IPS-NIHi11 (cell line): ENCODE results near the gene CCDC188.
"Not testable (repeated sequence)": the region's sequence is repeated elsewhere in the genome, so short reads cannot be mapped to it uniquely, and the experiment has no call there.

Experiments used
- DNase-seq: peaks from one replicate; pipeline ENCODE4 v3.0.0; 2012; ENCODE audit warnings: mixed read lengths, low spot score

Gene CCDC188

GRCh38 chr22:20169253-20169822 lies 18.5 kb upstream of the CCDC188 start:
- no peak for DNase-seq

- DNase-seq: no peak
These were observed 16.9 kb upstream of the CCDC188 start for GRCh38 chr22:20167643-20168322.

DNA sequence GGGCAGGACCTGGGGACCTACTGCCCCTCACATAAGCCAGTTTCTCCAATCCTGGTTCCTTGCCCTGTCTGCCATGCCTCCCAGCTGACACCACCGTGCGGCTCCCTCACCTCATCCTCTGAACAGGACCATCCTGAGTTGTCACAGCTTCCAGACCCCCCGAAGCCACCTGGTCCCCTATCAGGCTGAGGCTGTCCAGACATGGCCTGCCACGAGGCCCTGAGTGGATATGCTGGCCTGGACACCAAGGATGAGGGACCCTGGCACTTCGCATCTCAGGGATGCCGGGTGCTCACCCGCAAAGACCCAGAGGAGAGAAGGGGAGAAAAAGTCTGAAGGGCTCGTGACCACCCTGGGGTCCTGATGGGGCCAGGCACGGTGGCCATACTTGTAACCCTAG lies 15.8 kb upstream of the CCDC188 start:
- DNase-seq: no peak

DNA sequence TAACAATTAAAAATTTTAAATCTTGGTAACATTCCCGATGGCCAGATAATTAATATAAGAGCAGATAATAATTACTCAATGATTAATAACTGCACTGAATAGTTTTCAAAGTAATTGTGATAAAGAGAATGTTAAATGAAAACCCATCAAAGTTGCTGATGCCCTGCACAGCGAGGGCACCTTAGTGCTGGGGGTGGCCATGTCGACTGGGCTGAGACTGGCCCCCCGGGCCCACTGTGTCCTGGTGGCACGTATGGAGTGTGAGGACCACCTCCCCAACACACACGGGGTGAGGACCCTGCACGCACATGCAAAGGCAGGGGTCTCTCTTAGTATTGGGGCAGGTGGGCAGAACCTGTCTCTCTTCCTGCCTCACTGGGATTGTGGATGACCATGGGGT lies 15.1 kb upstream of the CCDC188 start:
- no peak for DNase-seq

- DNase-seq: no peak
These were observed 14.6 kb upstream of the CCDC188 start for GRCh38 chr22:20165421-20165820.

DNA sequence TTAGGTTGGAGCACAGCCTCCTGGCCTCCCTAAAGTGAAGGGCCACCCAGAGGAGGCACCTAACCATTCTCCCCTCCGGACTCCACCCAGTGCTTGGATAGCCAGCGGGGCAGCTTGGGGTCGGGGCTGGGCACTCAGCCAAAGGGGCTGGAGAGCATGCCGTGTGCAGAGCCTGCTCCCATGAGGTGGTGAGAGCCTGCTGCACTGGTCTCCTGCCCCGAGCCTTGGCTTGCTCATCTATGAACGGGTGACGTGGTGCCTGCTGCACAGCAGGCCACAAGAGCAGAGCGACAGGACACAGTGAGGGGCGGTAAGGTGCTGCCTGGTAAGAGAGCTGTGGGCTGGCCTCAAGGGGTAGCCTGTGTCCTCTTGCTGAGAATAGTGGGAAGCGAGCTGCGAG lies 14.0 kb upstream of the CCDC188 start:
- DNase-seq: no peak

- no peak for DNase-seq
These were observed 9.2 kb upstream of the CCDC188 start for GRCh38 chr22:20160041-20160440.

DNA sequence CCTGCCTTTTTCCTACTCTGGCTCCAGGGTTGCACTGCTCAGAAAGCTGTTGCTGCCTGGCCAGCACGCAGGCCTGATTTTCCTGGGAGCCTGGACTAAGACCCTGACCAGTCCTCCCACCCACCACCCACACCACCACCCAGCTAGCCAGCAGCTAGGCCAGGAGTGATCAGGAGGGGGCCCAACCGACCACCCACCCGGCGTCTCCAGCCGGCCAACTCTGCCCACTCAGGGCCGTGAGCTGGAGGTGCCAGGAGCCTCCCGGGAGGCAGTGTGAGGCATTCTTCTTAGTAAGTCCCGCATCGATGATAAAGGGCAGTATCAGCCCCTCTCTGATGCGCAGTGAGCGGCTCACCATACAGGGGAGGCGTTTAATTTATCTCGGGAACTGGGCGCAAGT lies 8.7 kb upstream of the CCDC188 start:
- DNase-seq: not testable (repeated sequence)

- peak; percentile 82 for DNase-seq
These were observed 8.2 kb upstream of the CCDC188 start for GRCh38 chr22:20159076-20159475.

GRCh38 chr22:20158391-20159036 lies 7.7 kb upstream of the CCDC188 start:
- DNase-seq: no peak

GRCh38 chr22:20157430-20158183 lies 6.8 kb upstream of the CCDC188 start:
- DNase-seq: no peak

DNA sequence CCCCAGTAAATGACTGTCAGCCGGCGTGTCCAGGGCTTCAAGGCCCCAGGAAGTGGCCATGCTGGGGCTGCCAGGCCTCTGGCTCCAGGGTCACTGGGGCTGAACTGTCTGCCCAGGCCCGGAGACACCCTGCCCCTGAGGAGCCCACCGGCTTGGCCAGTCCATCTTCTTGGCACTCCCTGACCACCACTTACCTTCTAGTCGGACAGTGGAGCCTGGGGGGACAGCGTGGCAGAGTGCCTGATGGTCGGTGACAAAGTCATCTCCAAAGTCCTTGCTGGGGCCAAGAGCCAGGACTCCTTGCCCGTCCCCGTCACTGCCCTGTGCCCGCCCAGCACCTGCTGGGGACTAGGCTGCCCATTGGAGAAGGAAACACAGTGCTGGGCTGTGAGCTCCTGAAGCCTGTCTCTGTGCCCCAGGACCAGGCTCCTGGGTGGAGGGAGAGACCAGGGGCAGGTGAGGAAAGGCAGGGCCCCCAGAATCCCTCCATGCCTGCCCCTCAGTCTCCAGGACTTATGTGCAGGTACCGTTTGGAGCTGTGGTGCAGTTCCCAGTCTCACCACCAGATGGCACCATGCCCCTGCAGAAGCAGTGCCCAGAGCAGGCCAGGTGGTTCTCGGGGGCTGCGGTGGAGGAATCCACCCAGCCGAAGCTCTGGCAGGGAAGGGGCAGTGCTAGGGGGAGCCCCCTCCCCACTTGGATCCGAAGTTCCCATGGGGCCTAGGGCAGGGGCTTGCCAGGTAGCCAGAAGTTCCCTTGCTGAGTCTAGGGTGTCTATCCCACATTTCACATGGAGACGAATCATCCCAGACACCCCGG lies 6.0 kb upstream of the CCDC188 start:
- DNase-seq: peak; percentile 91

- no peak for DNase-seq
These were observed 5.2 kb upstream of the CCDC188 start for GRCh38 chr22:20156042-20156389.

DNA sequence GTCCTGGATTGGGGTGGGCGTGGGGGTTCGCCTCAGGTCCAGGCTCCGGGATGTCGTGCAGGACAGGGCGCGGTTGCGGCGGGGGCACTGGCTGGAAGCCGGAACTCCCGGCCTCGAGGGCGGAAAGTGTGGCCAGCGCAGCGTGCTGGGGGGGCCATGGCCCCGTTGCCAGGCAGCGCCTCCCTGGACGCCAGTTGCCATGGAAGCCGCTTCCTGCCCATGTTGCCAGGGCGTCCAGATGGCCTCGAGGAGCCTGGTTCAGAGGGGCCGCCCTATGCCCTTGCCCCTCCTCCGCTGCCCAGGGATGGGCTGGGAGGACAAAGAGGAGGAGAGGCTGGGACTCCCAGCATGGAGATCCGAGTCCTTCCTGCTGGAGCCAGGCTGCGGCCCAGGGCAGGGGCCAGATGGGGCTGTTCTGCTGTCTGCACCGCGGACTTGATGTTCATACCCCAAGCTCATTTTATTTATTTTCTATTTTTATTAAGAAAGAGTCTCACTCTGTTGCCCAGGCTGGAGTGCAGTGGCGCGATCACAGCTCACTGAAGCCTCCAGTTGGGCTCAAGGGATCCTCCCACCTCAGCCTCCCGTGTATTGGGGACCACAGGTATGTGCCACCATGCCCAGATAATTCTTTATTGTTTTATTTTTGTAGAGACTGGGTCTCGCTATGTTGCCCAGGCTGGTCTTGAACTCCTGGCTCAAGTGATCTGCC lies 4.6 kb upstream of the CCDC188 start:
- DNase-seq: peak; percentile 45

- no peak for DNase-seq
These were observed 3.8 kb upstream of the CCDC188 start for GRCh38 chr22:20154602-20155187.

- peak; percentile 60 for DNase-seq
These were observed 3.1 kb upstream of the CCDC188 start for GRCh38 chr22:20153945-20154344.

DNA sequence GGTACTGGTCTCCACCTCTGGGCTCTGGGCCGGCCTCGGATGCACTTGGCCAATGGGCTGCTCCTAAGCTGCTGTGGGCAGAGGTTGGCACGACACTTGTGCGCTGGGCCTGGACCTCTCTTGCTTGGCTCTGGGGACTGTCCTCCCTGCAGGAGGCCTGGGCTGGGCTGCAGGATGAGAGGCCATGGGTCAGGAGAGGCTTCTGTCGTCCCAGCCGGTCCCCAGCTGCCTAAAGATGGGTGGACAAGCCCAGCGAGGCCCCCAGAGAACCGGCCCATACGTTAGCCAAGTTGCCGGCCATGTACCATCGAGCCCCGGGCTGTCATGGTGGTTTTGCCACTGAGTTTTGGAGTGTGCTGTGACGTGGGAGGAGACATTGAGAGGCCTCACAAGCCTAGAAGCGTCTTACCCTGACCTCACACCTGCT lies 1.6 kb upstream of the CCDC188 start:
- DNase-seq: no peak

GRCh38 chr22:20151276-20151588 lies 377 bp upstream of the CCDC188 start:
- no peak for DNase-seq

DNA sequence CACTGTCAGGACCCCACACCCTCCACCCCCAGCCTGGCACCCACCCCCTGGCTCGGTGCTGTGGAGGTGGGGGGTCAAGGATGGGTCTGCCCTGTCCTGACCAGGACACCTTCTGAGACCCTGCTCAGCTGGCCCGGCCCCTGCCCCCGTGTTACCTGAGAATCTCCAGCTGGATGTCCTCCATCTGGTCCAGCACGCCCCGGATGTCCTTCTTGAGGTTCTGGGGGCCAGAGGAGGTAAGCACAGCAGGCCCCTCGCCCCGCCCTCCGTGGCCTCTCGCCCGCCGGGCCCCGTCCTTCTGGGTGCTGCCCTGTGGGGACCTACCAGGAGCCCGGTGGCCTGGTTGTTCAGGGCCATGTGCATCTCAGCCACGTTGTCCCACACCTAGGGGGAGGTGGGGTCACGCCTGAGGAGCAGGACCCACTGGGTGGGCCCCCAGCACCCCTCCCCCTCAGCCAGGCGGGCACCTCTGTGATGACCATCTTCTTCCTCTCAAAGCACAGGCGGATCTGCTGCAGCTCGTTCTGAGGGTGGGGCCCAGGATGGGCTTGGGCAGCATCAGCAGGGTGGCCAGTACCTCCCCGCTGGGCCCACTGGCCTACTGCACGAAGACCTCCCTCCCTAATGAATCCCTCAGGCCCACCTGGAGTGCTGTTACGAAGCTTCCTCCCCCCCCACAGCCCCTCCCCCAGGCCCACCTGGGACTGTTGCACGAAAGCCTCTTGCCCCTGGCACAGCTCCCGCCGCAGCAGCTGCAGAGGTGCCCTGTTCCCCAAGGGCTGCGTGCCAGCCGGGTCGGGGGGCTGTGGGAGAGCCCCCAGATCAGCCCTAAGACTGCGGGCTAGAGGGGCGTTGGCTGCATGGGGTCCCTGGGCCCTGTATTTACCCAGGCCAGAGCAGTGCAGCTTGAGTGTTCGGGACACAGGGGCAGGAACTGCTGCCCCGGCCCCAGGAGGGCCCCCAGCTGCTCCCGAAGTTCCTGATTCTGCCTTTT lies 1.3 kb downstream of the CCDC188 start:
- DNase-seq: no peak

GRCh38 chr22:20148414-20148813 lies 2.4 kb downstream of the CCDC188 start:
- DNase-seq: no peak
